Stimulated activated CD4-positive, alpha-beta T cell treated with anti-CD3 and anti-CD28 coated beads, Interleukin-2, amount 100 ng/mL, for 24 hours (primary cell): ENCODE data around the gene XYLT2.
A peak's percentile ranks its signal among the peaks of the same experiment; 100 is the strongest.

ENCODE experiments used
- DNase-seq, 2 donors: peaks; one replicate each; pipeline ENCODE4 v3.0.0-alpha.2; 2020

The XYLT2 gene

GRCh38 chr17:50365649-50366393 lies 19.9 kb downstream of the XYLT2 start:
- no peak for DNase-seq

GRCh38 chr17:50367401-50367800 lies 21.5 kb downstream of the XYLT2 start:
- DNase-seq = no peak

DNA sequence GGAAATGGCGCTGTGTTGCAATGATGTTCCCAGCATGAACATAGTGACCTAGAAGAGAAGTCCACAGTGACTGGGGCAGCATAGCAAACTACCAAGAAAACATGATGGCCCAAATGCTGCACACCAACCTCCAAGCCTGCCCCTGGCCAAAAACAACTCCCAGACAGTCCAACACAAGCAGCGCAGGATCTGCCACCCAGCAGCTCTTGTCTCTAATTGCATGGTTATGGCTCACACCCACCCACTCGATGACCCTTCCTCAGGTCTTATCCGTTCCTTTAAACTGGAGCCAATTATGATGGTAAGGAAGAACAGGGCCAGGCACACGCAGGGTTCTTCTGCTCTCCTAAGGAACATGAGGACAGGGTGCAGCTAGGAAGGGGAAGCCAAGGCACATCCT lies 24.1 kb downstream of the XYLT2 start:
- DNase-seq = no peak

DNA sequence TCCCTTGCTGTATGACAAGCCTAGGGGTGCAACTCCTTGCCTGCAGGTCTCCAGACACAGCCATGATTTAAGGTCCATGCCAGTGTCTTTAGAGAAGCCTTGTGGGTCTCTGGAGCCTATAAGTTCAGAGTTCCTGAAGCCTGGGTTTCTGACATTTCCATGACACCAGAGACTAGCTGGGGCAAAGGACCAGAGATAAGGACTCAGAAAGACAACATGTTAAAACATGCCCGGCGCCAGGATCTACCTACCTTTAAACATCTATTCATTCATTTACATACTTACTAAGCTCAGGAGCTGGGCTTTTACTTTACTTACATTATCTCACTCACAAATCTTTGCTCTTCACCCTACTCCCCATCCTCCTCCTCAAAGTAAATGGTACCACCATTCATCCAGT lies 25.6 kb downstream of the XYLT2 start:
- no peak for DNase-seq

GRCh38 chr17:50372222-50372757 lies 26.4 kb downstream of the XYLT2 start:
- no peak for DNase-seq

DNA sequence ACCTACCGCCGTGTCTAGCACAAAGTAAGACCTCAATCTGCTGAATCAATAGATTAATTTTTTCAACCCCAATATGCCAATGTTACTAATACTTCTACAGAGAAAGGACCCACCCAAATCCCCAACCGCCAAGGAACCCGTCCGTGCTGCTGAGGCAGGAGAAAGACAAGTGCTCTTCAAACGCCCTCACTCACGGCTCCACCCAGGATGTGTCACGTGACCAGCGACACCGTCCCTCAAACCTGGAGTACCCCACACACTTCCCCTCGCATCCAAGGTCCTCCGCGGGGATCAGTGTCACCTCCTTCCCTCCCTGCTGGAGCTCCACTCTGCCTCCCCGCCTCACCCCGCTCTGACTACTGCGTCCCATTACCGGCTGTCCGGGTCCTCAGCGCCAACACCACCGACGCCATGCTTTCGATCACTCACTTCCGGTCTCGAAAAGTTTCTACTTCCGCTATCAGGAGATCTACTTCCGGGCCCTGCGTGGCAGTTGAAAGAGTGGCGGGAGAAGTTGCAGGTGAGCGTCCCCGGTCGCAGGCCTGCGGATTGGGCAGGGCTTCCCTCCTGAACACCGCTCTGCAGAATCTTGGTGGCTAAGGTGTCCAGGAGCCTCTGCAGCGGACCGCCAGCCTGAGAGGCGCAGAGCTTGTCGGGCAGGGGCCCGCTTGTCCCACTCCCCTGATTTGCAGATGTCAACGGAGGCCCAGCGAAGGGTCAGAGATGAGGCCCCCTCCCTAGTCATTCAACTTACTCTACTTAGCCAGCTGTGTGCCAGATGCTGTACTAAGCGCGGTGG lies 27.0 kb downstream of the XYLT2 start, which contains the start of the genes EME1 and MRPL27:
Gene EME1 (plus strand): TSS at position 472 of the 799 bp plus-strand sequence. CDS start 1,980 bp downstream, outside the sequence.
Gene MRPL27 (minus strand): TSS at position 427 of the 799 bp plus-strand sequence. CDS start 14 bp downstream, at position 413.
- DNase-seq = peak; percentile 83 to 84

DNA sequence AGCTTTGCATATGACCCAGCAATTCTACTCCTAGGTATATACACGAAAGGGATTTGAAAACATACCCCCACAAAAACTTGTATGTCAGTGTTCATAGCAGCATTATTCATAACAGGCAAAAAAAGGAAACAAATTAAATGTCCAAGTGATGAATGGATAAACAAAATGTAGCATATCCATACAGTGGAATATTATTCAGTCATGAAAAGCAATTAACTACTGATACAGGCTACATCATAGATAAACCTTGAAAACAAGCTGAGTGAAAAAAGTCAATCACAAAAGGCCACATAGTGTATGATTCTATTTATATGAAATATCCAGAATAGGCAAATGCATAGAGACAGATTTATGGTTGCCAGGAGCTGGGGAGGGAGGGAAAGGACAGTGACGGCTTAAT lies 27.8 kb downstream of the XYLT2 start:
- DNase-seq = no peak

DNA sequence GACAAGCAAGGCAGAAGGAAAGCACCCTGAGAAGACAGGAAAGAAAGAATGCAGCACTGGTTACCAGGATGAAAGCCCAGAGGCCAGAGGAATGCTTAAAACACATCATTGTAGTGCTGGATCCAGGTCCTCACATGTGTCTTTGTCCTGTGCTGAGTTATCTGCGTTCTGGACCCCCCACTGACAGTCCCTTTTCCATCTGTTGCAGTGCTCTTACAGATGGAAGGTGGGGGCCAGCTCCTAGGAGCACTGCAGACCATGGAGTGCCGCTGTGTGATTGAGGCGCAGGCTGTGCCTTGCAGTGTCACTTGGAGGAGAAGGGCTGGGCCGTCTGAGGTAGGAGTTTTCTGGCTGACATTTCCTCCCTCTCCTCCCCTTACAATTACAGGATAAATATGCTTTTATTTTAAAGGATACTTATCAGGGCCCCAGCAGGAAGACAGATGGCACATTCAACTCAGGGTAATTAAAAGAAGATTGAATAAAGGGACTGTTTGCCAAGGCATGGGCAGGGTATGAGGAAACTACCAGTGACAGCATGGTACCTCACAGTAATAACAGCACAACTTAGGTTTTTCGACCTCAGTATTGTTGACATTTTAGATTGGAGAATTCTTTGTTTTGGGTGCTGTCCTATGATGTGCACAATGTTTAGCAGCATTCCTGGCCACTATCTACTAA lies 30.1 kb downstream of the XYLT2 start:
- no peak for DNase-seq

GRCh38 chr17:50379351-50380132 lies 33.6 kb downstream of the XYLT2 start:
- no peak for DNase-seq

- no peak for DNase-seq
These were observed 34.7 kb downstream of the XYLT2 start for GRCh38 chr17:50380369-50381259.

DNA sequence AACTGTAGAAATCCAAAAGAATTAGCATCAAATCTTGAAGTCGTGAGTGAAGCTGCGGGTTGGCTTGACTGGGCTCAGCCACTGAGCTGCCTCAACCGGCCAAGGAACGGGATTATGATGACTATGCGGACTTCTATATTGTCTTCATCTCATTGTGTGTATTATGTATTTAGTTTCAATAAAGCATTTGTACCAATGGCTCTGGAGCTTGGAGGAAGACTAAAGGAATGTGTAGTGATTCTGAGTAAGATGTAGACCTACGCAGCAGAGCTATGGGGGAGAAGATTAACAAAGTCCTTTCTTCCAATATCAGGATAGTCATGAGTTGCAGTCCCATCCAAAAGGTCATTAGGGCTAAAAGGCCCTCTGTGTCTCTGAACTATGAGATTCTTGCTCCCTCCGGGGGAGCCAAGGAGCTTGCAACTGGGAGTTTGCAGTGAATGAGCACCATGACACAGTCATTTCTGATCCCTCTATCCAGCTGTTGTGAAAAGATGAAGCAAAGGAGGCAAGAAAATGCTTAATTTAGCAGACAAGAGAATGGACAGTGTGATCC lies 35.4 kb downstream of the XYLT2 start:
- DNase-seq = no peak

DNA sequence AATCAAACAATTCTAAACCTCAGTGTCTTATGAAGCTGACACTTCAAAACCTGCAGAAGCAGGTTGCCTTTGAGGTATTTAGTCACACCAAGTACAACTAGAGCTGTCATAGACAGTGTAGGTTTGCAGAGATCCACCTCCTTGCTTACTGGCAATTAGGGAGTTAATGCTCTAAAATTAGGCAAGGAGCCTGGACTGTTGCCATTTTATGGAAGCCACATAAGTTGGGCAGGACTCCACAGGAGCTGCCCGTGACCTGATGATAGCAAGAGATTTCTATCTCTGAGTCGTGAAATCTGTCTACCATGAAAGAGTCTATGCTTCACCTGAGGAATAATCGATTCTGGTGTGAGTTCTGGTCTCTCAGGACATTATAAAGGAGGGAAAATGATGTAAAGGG lies 36.0 kb downstream of the XYLT2 start:
- no peak for DNase-seq

GRCh38 chr17:50382931-50383330 lies 37.0 kb downstream of the XYLT2 start:
- no peak for DNase-seq

GRCh38 chr17:50386510-50386909 lies 40.6 kb downstream of the XYLT2 start:
- no peak for DNase-seq

- DNase-seq = no peak
These were observed 42.8 kb downstream of the XYLT2 start for GRCh38 chr17:50388728-50389127.

DNA sequence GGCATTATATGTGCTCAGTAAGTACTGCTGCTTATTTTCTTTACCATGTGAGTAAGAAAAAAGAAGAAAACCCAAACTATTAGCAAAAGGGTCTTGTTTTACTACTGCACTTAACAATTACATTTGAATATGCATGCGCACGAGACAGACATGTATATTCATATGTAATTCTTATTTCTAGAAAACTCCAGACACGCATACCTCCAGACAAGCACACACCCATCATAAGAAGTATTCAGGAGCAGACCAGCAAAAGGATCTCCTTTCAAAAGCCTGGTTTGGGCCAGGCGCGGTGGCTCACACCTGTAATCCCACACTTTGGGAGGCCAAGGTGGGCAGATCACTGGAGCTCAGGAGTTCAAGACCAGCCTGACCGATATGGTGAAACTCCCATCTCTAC lies 43.6 kb downstream of the XYLT2 start:
- DNase-seq = no peak

- DNase-seq = no peak
These were observed 46.7 kb downstream of the XYLT2 start for GRCh38 chr17:50392621-50393020.

DNA sequence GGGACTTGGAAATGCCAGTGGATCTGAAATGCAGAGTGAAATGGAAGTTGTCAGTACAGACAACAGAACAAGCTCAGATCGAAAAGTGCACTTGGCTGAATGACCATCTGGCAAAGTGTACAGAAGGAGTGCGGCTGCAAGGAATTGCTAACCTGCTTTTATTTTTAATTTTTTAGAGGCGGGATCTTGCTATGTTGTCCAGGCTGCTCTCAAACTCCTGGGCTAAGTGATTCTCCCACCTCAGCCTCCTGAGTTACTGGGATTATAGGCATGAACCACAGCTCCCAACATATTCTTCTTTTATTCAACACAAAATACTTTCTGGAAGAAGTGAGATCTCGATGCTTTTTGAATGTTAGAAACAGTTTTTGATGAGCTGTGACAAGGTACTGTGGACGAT lies 47.8 kb downstream of the XYLT2 start:
- no peak for DNase-seq

GRCh38 chr17:50394711-50395110 lies 48.8 kb downstream of the XYLT2 start:
- no peak for DNase-seq

- peak; percentile 22 to 40 for DNase-seq
These were observed 50.6 kb downstream of the XYLT2 start for GRCh38 chr17:50396261-50397110.
